WTC11 (cell line): ENCODE data around the gene PIF1. TPM values are rescaled to one million over a fixed set of nuclear protein-coding genes. Genes with fewer than 3 reads are reported as not detected.

Source experiments
- ATAC-seq: fragments of 200-7000 bp; cut with Tn5 transposase; 2 replicates; pipeline ENCODE4 v1.10.0; 2021; ENCODE audit warnings: mild to moderate bottlenecking, moderate library complexity
- CTCF ChIA-PET: fragments of 300-600 bp; sonication (Branson Sonifier 250); formaldehyde crosslinking; loops from one replicate; lab custom pipeline; 2021; ENCODE audit warnings: antibody characterized with exemption; lab: Charles Lee
- POLR2A ChIA-PET: fragments of 350-600 bp; sonication (Branson Sonifier 250); formaldehyde crosslinking; loops from one replicate; lab custom pipeline; 2021; ENCODE audit warnings: antibody characterized with exemption; lab: Charles Lee
- DNase-seq: peaks from one replicate; pipeline ENCODE4 v3.0.0; 2021; ENCODE audit warnings: low spot score
- H3K27ac Mint-ChIP-seq: 2 replicates; pipeline ENCODE4 v1.8.0; 2021; ENCODE audit warnings: mixed read lengths
- H3K27me3 Mint-ChIP-seq: 2 replicates; pipeline ENCODE4 v1.8.0; 2021; ENCODE audit warnings: low read depth, mild to moderate bottlenecking, moderate library complexity, mixed read lengths
- H3K36me3 Mint-ChIP-seq: 2 replicates; pipeline ENCODE4 v1.8.0; 2021; ENCODE audit warnings: mixed read lengths
- H3K4me1 Mint-ChIP-seq: 2 replicates; pipeline ENCODE4 v1.8.0; 2022; ENCODE audit warnings: mixed read lengths
- H3K4me3 Mint-ChIP-seq: 2 replicates; pipeline ENCODE4 v1.8.0; 2021; ENCODE audit warnings: mild to moderate bottlenecking, moderate library complexity, mixed read lengths
- H3K9me3 Mint-ChIP-seq: 2 replicates; pipeline ENCODE4 v1.8.0; 2021; ENCODE audit warnings: mixed read lengths
- ATF1 ChIP-seq: sonication (generic); formaldehyde crosslinking; IDR thresholded peaks from 2 replicates; pipeline ENCODE4 v1.8.1; 2023; ENCODE audit warnings: mild to moderate bottlenecking, moderate library complexity, missing genetic modification reagents
- EMX1 ChIP-seq: fragments of 250-450 bp; sonication (Bioruptor Pico); IDR thresholded peaks from 2 replicates; pipeline ENCODE4 v1.8.0; 2021; ENCODE audit warnings: mild to moderate bottlenecking
- FOXP1 ChIP-seq: sonication (generic); formaldehyde crosslinking; IDR thresholded peaks from 2 replicates; pipeline ENCODE4 v1.8.0; 2022; ENCODE audit warnings: missing genetic modification reagents, mild to moderate bottlenecking, moderate library complexity, borderline replicate concordance
- FOXP4 ChIP-seq: sonication (generic); formaldehyde crosslinking; IDR thresholded peaks from 2 replicates; pipeline ENCODE4 v1.8.0; 2022; ENCODE audit warnings: mild to moderate bottlenecking, missing genetic modification reagents
- JUN ChIP-seq: sonication (generic); formaldehyde crosslinking; IDR thresholded peaks from 2 replicates; pipeline ENCODE4 v1.8.0; 2023; ENCODE audit warnings: mild to moderate bottlenecking, missing genetic modification reagents
- NR2C2 ChIP-seq: sonication (generic); formaldehyde crosslinking; IDR thresholded peaks from 2 replicates; pipeline ENCODE4 v1.8.0; 2022; ENCODE audit warnings: mild to moderate bottlenecking, missing genetic modification reagents
- SP1 ChIP-seq: sonication (generic); formaldehyde crosslinking; conservative IDR thresholded peaks from 2 replicates; pipeline ENCODE4 v1.8.1; 2022; ENCODE audit warnings: missing genetic modification reagents
- ZNF263 ChIP-seq: sonication (generic); formaldehyde crosslinking; IDR thresholded peaks from 2 replicates; pipeline ENCODE4 v1.8.1; 2022; ENCODE audit warnings: low read depth, mild to moderate bottlenecking, moderate library complexity, missing genetic modification reagents
- ZNF317 ChIP-seq: sonication (generic); formaldehyde crosslinking; IDR thresholded peaks from 2 replicates; pipeline ENCODE4 v1.8.1; 2023; ENCODE audit warnings: low read depth, mild to moderate bottlenecking, moderate library complexity, missing genetic modification reagents, borderline replicate concordance
- ZNF416 ChIP-seq: fragments of 250-450 bp; sonication (Bioruptor Pico); IDR thresholded peaks from 2 replicates; pipeline ENCODE4 v1.9.0; 2021; ENCODE audit warnings: mild to moderate bottlenecking, inconsistent platforms
- ZNF423 ChIP-seq: fragments of 250-450 bp; sonication (Bioruptor Pico); IDR thresholded peaks from 2 replicates; pipeline ENCODE4 v2.1.2; 2022; ENCODE audit warnings: mild to moderate bottlenecking, moderate library complexity
- total RNA-seq: library from RNA; stranded (reverse); gene quantifications from 3 replicates; pipeline ENCODE4 v1.2.3, GENCODE V29; 2021
- TF ChIP-seq, protein P1 (sequence below): sonication (generic); formaldehyde crosslinking; IDR thresholded peaks from 2 replicates; pipeline ENCODE4 v1.8.1; 2023; ENCODE audit warnings: mild to moderate bottlenecking, missing genetic modification reagents, borderline replicate concordance
- TF ChIP-seq, protein P2 (sequence below): sonication (generic); formaldehyde crosslinking; IDR thresholded peaks from 2 replicates; pipeline ENCODE4 v1.8.0; 2023; ENCODE audit warnings: missing genetic modification reagents

The PIF1 gene
- total RNA-seq, 1 experiment from 2014 or later: 249 TPM

DNA sequence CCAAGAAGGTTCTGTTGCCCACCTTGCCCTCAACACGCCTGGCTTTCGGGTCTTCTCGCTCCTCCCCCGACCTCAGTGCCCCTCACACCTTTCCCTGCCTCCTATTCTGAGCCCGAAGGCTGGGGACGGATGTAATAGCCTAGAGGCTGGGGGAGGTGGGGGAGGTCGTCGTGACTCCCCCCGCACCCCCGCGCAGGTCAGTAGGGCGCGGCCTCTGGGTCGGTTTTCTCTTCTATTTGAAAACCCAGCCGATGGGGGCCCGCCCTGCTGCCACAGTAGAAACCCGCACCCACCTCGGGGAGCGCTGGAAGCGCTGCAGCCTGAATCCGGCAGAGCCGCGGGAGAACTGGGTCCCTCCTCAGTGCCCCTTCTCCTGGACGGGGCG, 49.1 kb downstream of the PIF1 start (continued):
- TF ChIP-seq, protein P1, sequence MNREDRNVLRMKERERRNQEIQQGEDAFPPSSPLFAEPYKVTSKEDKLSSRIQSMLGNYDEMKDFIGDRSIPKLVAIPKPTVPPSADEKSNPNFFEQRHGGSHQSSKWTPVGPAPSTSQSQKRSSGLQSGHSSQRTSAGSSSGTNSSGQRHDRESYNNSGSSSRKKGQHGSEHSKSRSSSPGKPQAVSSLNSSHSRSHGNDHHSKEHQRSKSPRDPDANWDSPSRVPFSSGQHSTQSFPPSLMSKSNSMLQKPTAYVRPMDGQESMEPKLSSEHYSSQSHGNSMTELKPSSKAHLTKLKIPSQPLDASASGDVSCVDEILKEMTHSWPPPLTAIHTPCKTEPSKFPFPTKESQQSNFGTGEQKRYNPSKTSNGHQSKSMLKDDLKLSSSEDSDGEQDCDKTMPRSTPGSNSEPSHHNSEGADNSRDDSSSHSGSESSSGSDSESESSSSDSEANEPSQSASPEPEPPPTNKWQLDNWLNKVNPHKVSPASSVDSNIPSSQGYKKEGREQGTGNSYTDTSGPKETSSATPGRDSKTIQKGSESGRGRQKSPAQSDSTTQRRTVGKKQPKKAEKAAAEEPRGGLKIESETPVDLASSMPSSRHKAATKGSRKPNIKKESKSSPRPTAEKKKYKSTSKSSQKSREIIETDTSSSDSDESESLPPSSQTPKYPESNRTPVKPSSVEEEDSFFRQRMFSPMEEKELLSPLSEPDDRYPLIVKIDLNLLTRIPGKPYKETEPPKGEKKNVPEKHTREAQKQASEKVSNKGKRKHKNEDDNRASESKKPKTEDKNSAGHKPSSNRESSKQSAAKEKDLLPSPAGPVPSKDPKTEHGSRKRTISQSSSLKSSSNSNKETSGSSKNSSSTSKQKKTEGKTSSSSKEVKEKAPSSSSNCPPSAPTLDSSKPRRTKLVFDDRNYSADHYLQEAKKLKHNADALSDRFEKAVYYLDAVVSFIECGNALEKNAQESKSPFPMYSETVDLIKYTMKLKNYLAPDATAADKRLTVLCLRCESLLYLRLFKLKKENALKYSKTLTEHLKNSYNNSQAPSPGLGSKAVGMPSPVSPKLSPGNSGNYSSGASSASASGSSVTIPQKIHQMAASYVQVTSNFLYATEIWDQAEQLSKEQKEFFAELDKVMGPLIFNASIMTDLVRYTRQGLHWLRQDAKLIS (CRISPR knock-in tag): peak; percentile 54; the same call in 1 of the 2 replicates

DNA sequence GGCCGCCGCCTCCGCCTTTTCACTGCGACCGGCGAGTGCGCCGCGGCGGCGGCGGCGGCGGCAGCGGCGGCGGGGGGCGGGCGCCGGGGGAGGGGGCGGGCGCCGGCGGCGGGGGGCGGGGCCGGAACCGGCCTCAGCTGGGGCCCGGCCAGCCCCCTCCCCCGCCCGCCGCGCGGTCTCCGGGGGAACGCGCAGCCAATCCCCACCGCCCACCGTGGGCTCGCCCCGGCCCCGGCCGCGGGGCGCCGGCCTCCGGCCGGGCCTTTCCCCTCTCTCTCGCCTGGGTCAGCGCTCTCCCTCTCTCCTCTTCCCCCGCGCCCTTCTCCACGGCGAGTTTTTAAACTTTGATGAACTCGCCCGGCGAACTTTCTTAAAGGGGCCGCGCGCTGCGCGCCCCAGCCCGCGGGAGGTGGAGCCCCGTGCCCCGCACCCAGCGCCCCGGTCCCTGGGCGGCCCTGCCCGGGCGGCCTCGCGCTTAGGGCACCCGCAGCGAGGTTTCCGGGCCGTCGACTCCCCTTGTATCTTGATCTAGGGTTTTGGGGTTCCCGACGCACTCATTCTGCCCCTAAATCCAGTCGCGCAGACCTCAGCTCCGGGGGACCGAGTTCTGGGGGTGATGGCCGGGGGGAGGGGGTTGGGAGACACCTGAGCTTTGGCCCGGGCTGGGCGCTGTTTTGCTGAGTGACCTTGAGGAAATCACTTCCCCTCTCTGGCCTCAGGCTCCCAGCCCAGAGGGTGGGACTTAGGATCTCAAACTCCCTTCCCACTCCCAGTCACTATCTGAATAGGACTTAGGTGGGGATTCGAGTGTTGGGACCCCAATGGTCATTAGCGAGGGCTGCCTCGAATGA, 49.7 kb downstream of the PIF1 start, which contains the start of gene RBPMS2:
RBPMS2 (minus strand) TSS at position 39 of the 851 bp plus-strand sequence. CDS start 270 bp downstream, outside the sequence.
- no peaks in the 10 kb centered on the region for H3K27me3 Mint-ChIP-seq
- DNase-seq (peak; percentile 54), ATAC-seq (peak; percentile 30)
- ChIA-PET POLR2A (interaction anchor here (0.5 to 3.1 kb wide), 3 partner anchors 11 to 35 kb away, joined by 3 to 28 read pairs (median 3); no protein-coding TSS in a partner anchor), CTCF (interaction anchor here (3.1 kb wide), 1 partner anchor 33 kb away, joined by 25 read pairs; no protein-coding TSS in a partner anchor)
- H3K36me3 Mint-ChIP-seq: no peaks in the 10 kb centered on the region; the same call in 1 of the 2 replicates
- H3K9me3 Mint-ChIP-seq: no peaks in the 10 kb centered on the region
- H3K27ac Mint-ChIP-seq: peak within 1 kb of the TSS; percentile 95
- TF ChIP-seq SP1 (CRISPR knock-in tag): no peak
- no peak for TF ChIP-seq FOXP1 (CRISPR knock-in tag)
- TF ChIP-seq ZNF423: peak; percentile 85
- peak within 1 kb of the TSS; percentile 94 for H3K4me3 Mint-ChIP-seq
- H3K4me1 Mint-ChIP-seq: peaks cover 68% of the 10 kb centered on the region

- no peaks in the 10 kb centered on the region for H3K9me3 Mint-ChIP-seq
- CTCF ChIA-PET: interaction anchor here (1.0 to 3.1 kb wide), 3 partner anchors 25 to 46 kb away, joined by 4 to 25 read pairs (median 4); no protein-coding TSS in a partner anchor
- peaks cover 71% of the 10 kb centered on the region for H3K4me1 Mint-ChIP-seq
- H3K27me3 Mint-ChIP-seq: no peaks in the 10 kb centered on the region
- POLR2A ChIA-PET: interaction anchor here (0.7 to 3.1 kb wide), 5 partner anchors 33 to 74 kb away, joined by 3 to 28 read pairs (median 4); partner anchors contain the start of gene PIF1
- TF ChIP-seq, protein P2, sequence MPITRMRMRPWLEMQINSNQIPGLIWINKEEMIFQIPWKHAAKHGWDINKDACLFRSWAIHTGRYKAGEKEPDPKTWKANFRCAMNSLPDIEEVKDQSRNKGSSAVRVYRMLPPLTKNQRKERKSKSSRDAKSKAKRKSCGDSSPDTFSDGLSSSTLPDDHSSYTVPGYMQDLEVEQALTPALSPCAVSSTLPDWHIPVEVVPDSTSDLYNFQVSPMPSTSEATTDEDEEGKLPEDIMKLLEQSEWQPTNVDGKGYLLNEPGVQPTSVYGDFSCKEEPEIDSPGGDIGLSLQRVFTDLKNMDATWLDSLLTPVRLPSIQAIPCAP (CRISPR knock-in tag): no peak
- peak; percentile 23; the same call in 1 of the 2 replicates for TF ChIP-seq ATF1 (CRISPR knock-in tag)
- 0 out of 2 replicates have a peak, but pooled peaks have one; percentile 2 for TF ChIP-seq SP1 (CRISPR knock-in tag)
- peak; percentile 67 for TF ChIP-seq JUN (CRISPR knock-in tag)
- no peak for TF ChIP-seq FOXP4 (CRISPR knock-in tag)
- TF ChIP-seq ZNF317 (CRISPR knock-in tag): no peak
- peak; percentile 50; the same call in 1 of the 2 replicates for TF ChIP-seq FOXP1 (CRISPR knock-in tag)
- TF ChIP-seq ZNF263 (CRISPR knock-in tag): no peak
- no peak for TF ChIP-seq NR2C2 (CRISPR knock-in tag)
- TF ChIP-seq ZNF416 (CRISPR knock-in tag): 0 out of 2 replicates have a peak, but pooled peaks have one; percentile 36
- no peak for TF ChIP-seq EMX1
- H3K36me3 Mint-ChIP-seq: no peaks in the 10 kb centered on the region; the same call in 1 of the 2 replicates
- peak overlapping the region; percentile 94 for H3K4me3 Mint-ChIP-seq
- H3K27ac Mint-ChIP-seq: peak overlapping the region; percentile 95
- DNase-seq (peak; percentile 44), ATAC-seq (no peak)
Measured at GRCh38 chr15:64774629-64775493, 50.6 kb downstream of the PIF1 start.
